ENCODE results near the gene MLLT10. TPM values are rescaled to one million over a fixed set of nuclear protein-coding genes. Genes with fewer than 3 reads are reported as not detected.

Gene MLLT10
- total RNA-seq, 1 donor from 2014 or later: 46.8 TPM

- H3K9me3 Mint-ChIP-seq: no peaks in the 10 kb centered on the region
- H3K36me3 Mint-ChIP-seq: peaks cover 13% of the 10 kb centered on the region
- peaks cover 8% of the 10 kb centered on the region for H3K27me3 Mint-ChIP-seq
- no peak for TF ChIP-seq CTCF (conservative IDR thresholded peaks at IDR 0.05)
- H3K4me3 Mint-ChIP-seq: peak overlapping the region; percentile 92
- peak overlapping the region; percentile 64 for H3K27ac Mint-ChIP-seq
- DNase-seq (ENCODE audit: extremely low spot score, unreplicated experiment): no peak
- peaks cover 33% of the 10 kb centered on the region for H3K4me1 Mint-ChIP-seq (ENCODE audit: unreplicated experiment)
These were observed 21.2 kb upstream of the MLLT10 start for GRCh38 chr10:21512573-21513404.

GRCh38 chr10:21513405-21513788 is 20.6 kb upstream of the MLLT10 start:
- no peak for TF ChIP-seq CTCF (conservative IDR thresholded peaks at IDR 0.05)
- DNase-seq (ENCODE audit: extremely low spot score, unreplicated experiment): no peak
- Mint-ChIP-seq H3K27ac (peak overlapping the region; percentile 64), H3K4me1 (ENCODE audit: unreplicated experiment) (peaks cover 35% of the 10 kb centered on the region), H3K9me3 (no peaks in the 10 kb centered on the region), H3K36me3 (peaks cover 13% of the 10 kb centered on the region), H3K4me3 (peak overlapping the region; percentile 92), H3K27me3 (peaks cover 8% of the 10 kb centered on the region)

- peaks cover 5% of the 10 kb centered on the region for H3K27me3 Mint-ChIP-seq
- peaks cover 13% of the 10 kb centered on the region for H3K36me3 Mint-ChIP-seq
- TF ChIP-seq CTCF (conservative IDR thresholded peaks at IDR 0.05): no peak
- H3K9me3 Mint-ChIP-seq: no peaks in the 10 kb centered on the region
- H3K4me3 Mint-ChIP-seq: peak overlapping the region; percentile 92
- DNase-seq (ENCODE audit: extremely low spot score, unreplicated experiment): no peak
- H3K4me1 Mint-ChIP-seq (ENCODE audit: unreplicated experiment): peaks cover 36% of the 10 kb centered on the region
- H3K27ac Mint-ChIP-seq: peak overlapping the region; percentile 93
These were observed 19.8 kb upstream of the MLLT10 start for GRCh38 chr10:21514129-21514817.

- Mint-ChIP-seq H3K36me3 (peaks cover 13% of the 10 kb centered on the region), H3K27ac (peak overlapping the region; percentile 93), H3K9me3 (no peaks in the 10 kb centered on the region), H3K4me3 (peak overlapping the region; percentile 92), H3K4me1 (ENCODE audit: unreplicated experiment) (peaks cover 41% of the 10 kb centered on the region), H3K27me3 (peaks cover 4% of the 10 kb centered on the region)
- TF ChIP-seq CTCF (conservative IDR thresholded peaks at IDR 0.05): no peak
- DNase-seq (ENCODE audit: extremely low spot score, unreplicated experiment): no peak
These were observed 19.1 kb upstream of the MLLT10 start for GRCh38 chr10:21514818-21515351.

- peak overlapping the region; percentile 93 for H3K27ac Mint-ChIP-seq
- peaks cover 4% of the 10 kb centered on the region for H3K27me3 Mint-ChIP-seq
- no peaks in the 10 kb centered on the region for H3K9me3 Mint-ChIP-seq
- H3K4me3 Mint-ChIP-seq: peak overlapping the region; percentile 92
- TF ChIP-seq CTCF (conservative IDR thresholded peaks at IDR 0.05): no peak
- H3K4me1 Mint-ChIP-seq (ENCODE audit: unreplicated experiment): peaks cover 45% of the 10 kb centered on the region
- H3K36me3 Mint-ChIP-seq: peaks cover 13% of the 10 kb centered on the region
- no peak for DNase-seq (ENCODE audit: extremely low spot score, unreplicated experiment)
These were observed 18.4 kb upstream of the MLLT10 start for GRCh38 chr10:21515361-21516241.
